Activated CD4-positive, alpha-beta memory T cell treated with anti-CD3 and anti-CD28 coated beads for 36 hours (primary cell): ENCODE data around the gene CD93. TPM values are rescaled to one million over a fixed set of nuclear protein-coding genes. Genes with fewer than 3 reads are reported as not detected.

ENCODE experiments used
- CTCF ChIA-PET: fragments of 350-600 bp; sonication (Branson Sonifier 250); formaldehyde crosslinking; loops from one replicate; lab custom pipeline; 2021; ENCODE audit warnings: antibody characterized with exemption, inconsistent platforms; lab: Charles Lee
- POLR2A ChIA-PET: fragments of 350-600 bp; sonication (Branson Sonifier 250); formaldehyde crosslinking; loops from one replicate; lab custom pipeline; 2021; ENCODE audit warnings: antibody characterized with exemption; lab: Charles Lee
- DNase-seq: peaks from one replicate; pipeline ENCODE4 v3.0.0-alpha.2; 2020
- H3K27ac Mint-ChIP-seq: one replicate; pipeline ENCODE4 v1.8.0; 2021; ENCODE audit warnings: mixed read lengths
- H3K27me3 Mint-ChIP-seq: one replicate; pipeline ENCODE4 v1.8.0; 2021; ENCODE audit warnings: mixed read lengths
- H3K36me3 Mint-ChIP-seq: one replicate; pipeline ENCODE4 v1.8.0; 2021; ENCODE audit warnings: mixed read lengths
- H3K4me1 Mint-ChIP-seq: one replicate; pipeline ENCODE4 v1.8.0; 2021; ENCODE audit warnings: low read depth, mixed read lengths
- H3K4me3 Mint-ChIP-seq: one replicate; pipeline ENCODE4 v1.8.0; 2021; ENCODE audit warnings: mild to moderate bottlenecking, mixed read lengths
- H3K9me3 Mint-ChIP-seq: one replicate; pipeline ENCODE4 v1.8.0; 2021; ENCODE audit warnings: mixed read lengths
- intact Hi-C: fragments of 100-400 bp; cut with micrococcal nuclease; formaldehyde crosslinking; loops from one replicate; pipeline ENCODE4 v1.15.1; 2023
- total RNA-seq, 2 experiments: library from RNA; stranded (reverse); gene quantifications; one replicate each; pipeline ENCODE4 v1.2.3, GENCODE V29; 2021

CD93 gene
- total RNA-seq, 2 experiments from 2014 or later = 1.8 to 1.9 TPM

DNA sequence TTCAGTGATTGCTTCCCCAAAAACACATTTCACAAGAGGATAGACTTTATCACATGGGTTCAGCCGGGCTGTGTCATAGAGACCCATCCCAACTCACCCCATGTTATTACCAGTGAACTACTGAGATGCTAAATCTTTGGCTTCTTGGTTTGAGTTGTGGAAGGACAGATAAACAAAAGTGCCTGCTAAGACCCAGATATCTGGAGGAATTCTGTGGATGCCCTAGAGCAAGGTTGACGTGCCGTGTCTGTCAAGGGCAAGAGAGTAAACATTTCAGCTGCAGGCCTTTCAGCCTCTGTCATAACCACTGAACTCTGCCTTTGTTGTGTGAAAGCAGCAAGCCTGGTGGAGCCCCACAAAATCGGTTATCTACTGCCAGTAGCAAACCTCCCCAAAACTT is 25.5 kb downstream of the CD93 start:
- Mint-ChIP-seq H3K27ac (no peak overlapping the region), H3K27me3 (peaks cover 3% of the 10 kb centered on the region), H3K9me3 (peaks cover 2% of the 10 kb centered on the region), H3K4me1 (no peaks in the 10 kb centered on the region), H3K4me3 (no peak overlapping the region), H3K36me3 (no peaks in the 10 kb centered on the region)
- intact Hi-C loops = no loop called here
- ChIA-PET POLR2A (no interaction called here), CTCF (no interaction called here)
- DNase-seq = no peak

- intact Hi-C loops = no loop called here
- Mint-ChIP-seq H3K9me3 (peaks cover 2% of the 10 kb centered on the region), H3K4me1 (no peaks in the 10 kb centered on the region), H3K4me3 (no peak overlapping the region), H3K27ac (no peak overlapping the region), H3K36me3 (no peaks in the 10 kb centered on the region), H3K27me3 (peaks cover 3% of the 10 kb centered on the region)
- no peak for DNase-seq
- POLR2A ChIA-PET = no interaction called here
- CTCF ChIA-PET = no interaction called here
Observed at GRCh38 chr20:23059846-23060245, 26.3 kb downstream of the CD93 start.

DNA sequence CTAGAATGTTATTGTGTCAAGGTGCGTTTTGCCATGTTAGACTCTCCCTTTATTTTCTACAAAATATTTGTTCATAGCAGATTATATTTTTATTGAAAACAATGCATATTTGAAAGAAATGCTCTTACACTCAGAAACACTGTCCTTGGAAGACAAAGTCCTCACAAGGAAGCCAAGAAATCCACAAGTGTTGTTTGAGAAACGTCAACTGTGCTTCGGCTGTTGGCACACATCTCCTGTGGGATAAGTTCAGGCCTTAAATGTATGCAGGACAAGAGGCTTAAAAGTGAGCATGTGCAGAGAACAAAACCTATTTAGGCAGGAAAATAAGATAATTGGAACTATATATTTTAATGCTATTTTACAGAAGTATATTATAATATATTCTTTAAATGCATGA is 27.1 kb downstream of the CD93 start:
- no peak for DNase-seq
- ChIA-PET CTCF (interaction anchor here (0.5 kb wide), 1 partner anchor 695 kb away, joined by 3 read pairs; no protein-coding TSS in a partner anchor), POLR2A (no interaction called here)
- intact Hi-C loops = no loop called here
- no peaks in the 10 kb centered on the region for H3K4me1 Mint-ChIP-seq
- H3K4me3 Mint-ChIP-seq = no peak overlapping the region
- H3K27ac Mint-ChIP-seq = no peak overlapping the region
- H3K27me3 Mint-ChIP-seq = peaks cover 3% of the 10 kb centered on the region
- peaks cover 2% of the 10 kb centered on the region for H3K9me3 Mint-ChIP-seq
- no peaks in the 10 kb centered on the region for H3K36me3 Mint-ChIP-seq

DNA sequence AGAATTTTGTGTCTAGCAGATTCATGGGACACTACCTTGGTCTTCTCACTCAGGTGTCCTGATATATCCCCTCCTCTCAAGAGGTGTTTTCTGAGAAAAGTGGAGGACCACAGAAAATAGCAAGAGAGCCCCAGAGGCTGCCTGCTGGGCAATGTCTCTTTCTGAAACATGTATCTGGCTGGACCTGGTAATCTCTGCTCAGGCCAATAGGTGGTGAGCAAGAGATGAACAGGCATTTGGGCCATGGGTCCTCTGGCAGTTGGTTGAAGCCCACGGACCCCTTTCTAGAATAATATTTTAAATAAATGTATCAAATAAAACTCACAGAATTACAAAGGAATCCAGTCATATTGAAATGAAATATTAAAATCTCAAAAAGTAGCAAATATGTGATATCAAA is 27.9 kb downstream of the CD93 start:
- ChIA-PET CTCF (no interaction called here), POLR2A (no interaction called here)
- DNase-seq = no peak
- Mint-ChIP-seq H3K4me3 (no peak overlapping the region), H3K27me3 (peaks cover 6% of the 10 kb centered on the region), H3K36me3 (no peaks in the 10 kb centered on the region), H3K27ac (no peak overlapping the region), H3K9me3 (peaks cover 2% of the 10 kb centered on the region), H3K4me1 (no peaks in the 10 kb centered on the region)
- intact Hi-C loops = no loop called here

GRCh38 chr20:23052904-23053303 is 33.2 kb downstream of the CD93 start:
- no peak overlapping the region for H3K27ac Mint-ChIP-seq
- no peaks in the 10 kb centered on the region for H3K4me1 Mint-ChIP-seq
- POLR2A ChIA-PET = no interaction called here
- H3K36me3 Mint-ChIP-seq = no peaks in the 10 kb centered on the region
- CTCF ChIA-PET = no interaction called here
- DNase-seq = no peak
- peaks cover 26% of the 10 kb centered on the region for H3K27me3 Mint-ChIP-seq
- H3K4me3 Mint-ChIP-seq = no peak overlapping the region
- intact Hi-C loops = no loop called here
- H3K9me3 Mint-ChIP-seq = peaks cover 2% of the 10 kb centered on the region

GRCh38 chr20:23050847-23051627 is 35.1 kb downstream of the CD93 start:
- peaks cover 34% of the 10 kb centered on the region for H3K27me3 Mint-ChIP-seq

DNA sequence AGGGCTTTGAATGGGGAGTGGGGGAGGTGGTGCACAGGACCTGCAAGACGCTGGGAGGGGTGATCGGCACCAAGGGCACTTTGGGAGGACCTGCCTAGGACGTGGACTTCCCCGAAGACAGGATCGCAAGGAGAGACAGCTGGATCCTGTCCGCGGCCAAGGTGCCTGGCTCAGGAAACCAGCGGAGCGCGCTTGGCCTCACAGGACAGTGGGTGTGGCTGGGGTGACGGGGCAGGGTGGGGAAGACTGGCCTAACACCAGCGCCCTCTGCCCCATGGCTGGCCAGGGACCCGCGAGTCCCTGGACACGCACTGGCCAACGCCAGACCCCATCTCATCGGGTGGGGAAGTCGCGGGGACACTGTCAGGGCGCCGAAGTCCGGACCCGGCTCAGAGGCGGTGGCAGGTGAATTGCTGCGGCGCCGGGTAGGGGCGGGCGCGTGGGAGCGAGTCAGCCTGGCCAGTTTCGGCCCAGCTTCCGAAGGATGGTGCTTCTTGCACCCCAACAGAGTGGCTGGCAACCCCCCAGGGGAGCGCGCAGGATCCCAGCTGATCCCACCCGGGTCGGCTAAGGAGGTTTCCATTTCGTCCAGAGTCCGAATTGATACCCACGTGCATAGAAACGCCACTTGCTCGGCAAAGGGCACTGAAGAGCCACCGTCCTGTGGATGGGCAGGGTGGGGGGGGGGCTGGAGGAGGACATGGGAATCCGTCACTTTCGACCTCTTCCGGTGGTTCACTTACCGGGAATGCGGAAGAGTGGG is 35.9 kb downstream of the CD93 start:
- Mint-ChIP-seq H3K27me3 (peaks cover 34% of the 10 kb centered on the region), H3K27ac (no peak overlapping the region), H3K36me3 (no peaks in the 10 kb centered on the region), H3K4me3 (no peak overlapping the region), H3K9me3 (no peaks in the 10 kb centered on the region), H3K4me1 (no peaks in the 10 kb centered on the region)
- ChIA-PET CTCF (interaction anchor here (0.9 to 1.4 kb wide), 3 partner anchors 11 to 185 kb away, joined by 3 to 5 read pairs (median 5); no protein-coding TSS in a partner anchor), POLR2A (no interaction called here)
- DNase-seq = no peak
- intact Hi-C loops = no loop called here

More at GRCh38 chr20:23050847-23051627, 35.1 kb downstream of the CD93 start:
- Mint-ChIP-seq H3K36me3 (no peaks in the 10 kb centered on the region), H3K4me3 (no peak overlapping the region), H3K27ac (no peak overlapping the region), H3K9me3 (no peaks in the 10 kb centered on the region), H3K4me1 (no peaks in the 10 kb centered on the region)
- CTCF ChIA-PET = interaction anchor here (0.6 to 1.4 kb wide), 5 partner anchors 11 to 1351 kb away, joined by 3 to 5 read pairs (median 3); no protein-coding TSS in a partner anchor
- peak; percentile 61 for DNase-seq
- POLR2A ChIA-PET = no interaction called here
- intact Hi-C loops = no loop called here

GRCh38 chr20:23049201-23050075 is 36.7 kb downstream of the CD93 start, which contains the start of gene THBD:
THBD (minus strand) TSS chr20:23049672; CDS start chr20:23049504, 168 bp downstream.
- peak; percentile 18 for DNase-seq
- ChIA-PET CTCF (no interaction called here), POLR2A (no interaction called here)
- Mint-ChIP-seq H3K9me3 (no peaks in the 10 kb centered on the region), H3K36me3 (no peaks in the 10 kb centered on the region), H3K27ac (no peak within 1 kb of the TSS), H3K27me3 (peaks cover 34% of the 10 kb centered on the region), H3K4me3 (no peak within 1 kb of the TSS), H3K4me1 (no peaks in the 10 kb centered on the region)
- intact Hi-C loops = loop anchor here (5.0 to 10.0 kb wide), 2 partner anchors 188 to 355 kb away; no protein-coding TSS in a partner anchor

DNA sequence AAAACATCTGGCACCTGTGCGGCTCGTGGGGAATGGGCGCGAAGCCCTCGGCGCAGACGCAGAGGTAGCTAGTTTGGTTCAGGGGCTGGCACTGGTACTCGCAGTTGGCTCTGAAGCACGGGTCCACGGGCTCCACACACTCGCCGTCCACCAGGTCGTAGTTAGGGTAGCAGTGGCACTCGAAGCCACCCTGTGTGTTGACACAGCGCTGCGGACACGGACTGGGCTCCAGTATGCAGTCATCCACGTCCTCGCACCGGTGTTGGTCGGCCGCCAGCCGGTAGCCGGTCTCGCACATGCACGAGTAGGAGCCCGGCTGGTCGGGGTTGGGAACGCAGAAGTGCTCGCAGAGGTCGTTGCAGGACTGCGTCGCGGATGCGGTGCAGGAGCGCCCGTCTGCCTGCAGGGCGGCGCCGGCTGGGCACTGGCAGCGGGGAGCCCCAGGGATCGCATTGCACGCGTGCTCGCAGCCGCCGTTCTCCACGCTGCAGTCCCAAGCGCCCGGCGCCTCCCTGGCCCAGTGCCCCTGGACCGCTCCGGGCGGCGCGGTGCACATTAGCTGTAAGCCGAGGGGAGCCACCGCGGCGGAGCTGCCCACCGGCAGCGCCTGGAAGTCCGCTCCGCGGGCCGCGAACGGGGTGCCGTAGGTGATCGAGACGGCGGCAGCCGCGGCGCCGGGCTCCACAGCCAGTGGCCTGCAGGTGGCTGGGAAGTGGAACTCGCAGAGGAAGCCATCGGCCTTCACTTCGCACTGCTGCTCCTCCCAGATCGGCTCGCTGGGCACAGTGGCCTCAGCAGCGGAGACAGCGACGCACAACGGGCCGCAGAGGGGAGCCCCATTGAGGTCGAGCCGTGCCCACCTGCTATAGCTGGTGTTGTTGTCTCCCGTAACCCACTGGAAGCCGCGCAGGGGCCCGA is 37.6 kb downstream of the CD93 start:
- CTCF ChIA-PET = no interaction called here
- Mint-ChIP-seq H3K4me3 (no peak overlapping the region), H3K36me3 (no peaks in the 10 kb centered on the region), H3K27me3 (peaks cover 39% of the 10 kb centered on the region), H3K4me1 (no peaks in the 10 kb centered on the region), H3K27ac (no peak overlapping the region), H3K9me3 (no peaks in the 10 kb centered on the region)
- DNase-seq = peak; percentile 37
- POLR2A ChIA-PET = no interaction called here
- intact Hi-C loops = loop anchor here (5.0 to 10.0 kb wide), 2 partner anchors 189 to 354 kb away; no protein-coding TSS in a partner anchor

DNA sequence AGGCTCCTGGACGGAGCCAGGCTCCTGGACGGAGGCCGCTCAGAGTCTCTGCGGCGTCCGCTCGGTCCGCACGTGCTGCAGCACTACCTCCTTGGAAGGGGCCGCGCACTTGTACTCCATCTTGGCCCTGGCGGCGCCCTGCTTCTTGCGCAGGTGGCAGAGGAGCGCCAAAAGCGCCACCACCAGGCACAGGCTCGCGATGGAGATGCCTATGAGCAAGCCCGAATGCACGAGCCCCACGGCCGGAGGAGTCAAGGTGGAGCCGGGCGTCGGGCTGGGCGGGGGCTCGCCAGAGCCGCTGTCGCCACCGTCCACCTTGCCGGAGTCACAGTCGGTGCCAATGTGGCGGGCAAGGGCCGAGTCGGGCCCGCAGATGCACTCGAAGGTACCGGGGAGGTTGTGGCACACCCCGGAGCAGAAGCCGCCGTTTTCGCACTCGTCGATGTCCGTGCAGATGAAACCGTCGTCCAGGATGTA is 38.3 kb downstream of the CD93 start:
- peak; percentile 18 for DNase-seq
- ChIA-PET POLR2A (no interaction called here), CTCF (interaction anchor here (1.4 kb wide), 1 partner anchor 187 kb away, joined by 3 read pairs; no protein-coding TSS in a partner anchor)
- Mint-ChIP-seq H3K27ac (no peak overlapping the region), H3K9me3 (no peaks in the 10 kb centered on the region), H3K4me1 (no peaks in the 10 kb centered on the region), H3K4me3 (no peak overlapping the region), H3K27me3 (peaks cover 35% of the 10 kb centered on the region), H3K36me3 (no peaks in the 10 kb centered on the region)
- intact Hi-C loops = loop anchor here (5.0 to 10.0 kb wide), 2 partner anchors 190 to 353 kb away; no protein-coding TSS in a partner anchor
